ENCODE results near the gene TTPAL. TPM values are rescaled to one million over a fixed set of nuclear protein-coding genes. Genes with fewer than 3 reads are reported as not detected.

Gene TTPAL
- total and polyA plus RNA-seq, 2 of the 4 experiments (the other 2 are of a cell fraction), result 8.2 to 18.1 TPM

DNA sequence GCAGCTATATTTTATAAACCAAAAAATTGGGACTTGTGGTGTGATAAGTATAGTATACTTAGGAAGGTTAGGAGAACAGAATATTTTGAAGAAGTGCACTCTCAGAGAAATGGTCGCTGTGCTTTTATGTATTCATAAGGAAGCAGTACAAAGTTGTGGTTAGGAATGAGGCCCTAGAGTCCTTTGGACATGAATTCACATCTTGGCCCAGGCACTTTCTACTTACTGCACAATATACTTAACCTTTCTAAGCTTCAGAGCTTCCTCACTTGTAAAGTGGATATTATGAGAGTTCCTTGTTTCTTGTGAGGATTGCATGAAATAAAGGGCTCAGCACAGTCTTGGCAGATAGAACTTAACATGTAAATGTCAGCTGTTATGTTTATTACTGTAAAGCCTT, 67.2 kb downstream of the TTPAL start:
- intact Hi-C loops (cut with micrococcal nuclease) (no loop called here), in situ Hi-C loops (cut with MboI; ENCODE audit: low sequenced_read_pairs) (no loop called here), dilution Hi-C loops (cut with HindIII; ENCODE audit: low sequenced_read_pairs, unreplicated experiment) (no loop called here)
- TF ChIP-seq RFX5 (IDR thresholded peaks at IDR 0.05; ENCODE audit: low read depth, low read length) (no peak), CEBPB (IDR thresholded peaks at IDR 0.05; ENCODE audit: low read depth, low read length) (no peak), FOS (IDR thresholded peaks at IDR 0.05; ENCODE audit: low read depth, low read length) (no peak), POLR2A (IDR thresholded peaks at IDR 0.05; ENCODE audit: low read depth, low read length) (no peak), NFE2L2 (IDR thresholded peaks at IDR 0.05; ENCODE audit: low read depth, low read length) (no peak), BHLHE40 (IDR thresholded peaks at IDR 0.05; ENCODE audit: low read depth, low read length) (no peak), RCOR1 (IDR thresholded peaks at IDR 0.05; ENCODE audit: insufficient replicate concordance, low read length) (no peak), CHD1 (IDR thresholded peaks at IDR 0.05; ENCODE audit: low read depth, low read length) (no peak), RAD21 (IDR thresholded peaks at IDR 0.05; ENCODE audit: low read length) (no peak), MAFK (IDR thresholded peaks at IDR 0.05; ENCODE audit: low read depth, low read length) (no peak), MAZ (IDR thresholded peaks at IDR 0.05; ENCODE audit: borderline replicate concordance, low read depth, low read length) (no peak), MXI1 (IDR thresholded peaks at IDR 0.05; ENCODE audit: borderline replicate concordance, low read depth, low read length) (no peak), SMC3 (IDR thresholded peaks at IDR 0.05; ENCODE audit: low read depth, low read length) (no peak)
- TF ChIP-seq, protein P1, sequence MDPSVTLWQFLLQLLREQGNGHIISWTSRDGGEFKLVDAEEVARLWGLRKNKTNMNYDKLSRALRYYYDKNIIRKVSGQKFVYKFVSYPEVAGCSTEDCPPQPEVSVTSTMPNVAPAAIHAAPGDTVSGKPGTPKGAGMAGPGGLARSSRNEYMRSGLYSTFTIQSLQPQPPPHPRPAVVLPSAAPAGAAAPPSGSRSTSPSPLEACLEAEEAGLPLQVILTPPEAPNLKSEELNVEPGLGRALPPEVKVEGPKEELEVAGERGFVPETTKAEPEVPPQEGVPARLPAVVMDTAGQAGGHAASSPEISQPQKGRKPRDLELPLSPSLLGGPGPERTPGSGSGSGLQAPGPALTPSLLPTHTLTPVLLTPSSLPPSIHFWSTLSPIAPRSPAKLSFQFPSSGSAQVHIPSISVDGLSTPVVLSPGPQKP (IDR thresholded peaks at IDR 0.05; ENCODE audit: borderline replicate concordance, low read depth, low read length), result no peak
- TF ChIP-seq, protein P2, sequence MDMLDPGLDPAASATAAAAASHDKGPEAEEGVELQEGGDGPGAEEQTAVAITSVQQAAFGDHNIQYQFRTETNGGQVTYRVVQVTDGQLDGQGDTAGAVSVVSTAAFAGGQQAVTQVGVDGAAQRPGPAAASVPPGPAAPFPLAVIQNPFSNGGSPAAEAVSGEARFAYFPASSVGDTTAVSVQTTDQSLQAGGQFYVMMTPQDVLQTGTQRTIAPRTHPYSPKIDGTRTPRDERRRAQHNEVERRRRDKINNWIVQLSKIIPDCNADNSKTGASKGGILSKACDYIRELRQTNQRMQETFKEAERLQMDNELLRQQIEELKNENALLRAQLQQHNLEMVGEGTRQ (IDR thresholded peaks at IDR 0.05; ENCODE audit: low read depth, low read length), result no peak
- TF ChIP-seq, protein P3, sequence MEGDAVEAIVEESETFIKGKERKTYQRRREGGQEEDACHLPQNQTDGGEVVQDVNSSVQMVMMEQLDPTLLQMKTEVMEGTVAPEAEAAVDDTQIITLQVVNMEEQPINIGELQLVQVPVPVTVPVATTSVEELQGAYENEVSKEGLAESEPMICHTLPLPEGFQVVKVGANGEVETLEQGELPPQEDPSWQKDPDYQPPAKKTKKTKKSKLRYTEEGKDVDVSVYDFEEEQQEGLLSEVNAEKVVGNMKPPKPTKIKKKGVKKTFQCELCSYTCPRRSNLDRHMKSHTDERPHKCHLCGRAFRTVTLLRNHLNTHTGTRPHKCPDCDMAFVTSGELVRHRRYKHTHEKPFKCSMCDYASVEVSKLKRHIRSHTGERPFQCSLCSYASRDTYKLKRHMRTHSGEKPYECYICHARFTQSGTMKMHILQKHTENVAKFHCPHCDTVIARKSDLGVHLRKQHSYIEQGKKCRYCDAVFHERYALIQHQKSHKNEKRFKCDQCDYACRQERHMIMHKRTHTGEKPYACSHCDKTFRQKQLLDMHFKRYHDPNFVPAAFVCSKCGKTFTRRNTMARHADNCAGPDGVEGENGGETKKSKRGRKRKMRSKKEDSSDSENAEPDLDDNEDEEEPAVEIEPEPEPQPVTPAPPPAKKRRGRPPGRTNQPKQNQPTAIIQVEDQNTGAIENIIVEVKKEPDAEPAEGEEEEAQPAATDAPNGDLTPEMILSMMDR (conservative IDR thresholded peaks at IDR 0.05; ENCODE audit: low read depth, low read length), result no peak
- ChIA-PET POLR2A (ENCODE audit: unreplicated experiment) (no interaction called here), CTCF (no interaction called here)
- Histone ChIP-seq H3K18ac (ENCODE audit: low read depth, low read length) (no peak overlapping the region), H2BK120ac (ENCODE audit: low read depth, low read length) (no peak overlapping the region), H3K4me1 (ENCODE audit: control insufficient read depth, insufficient read depth, low read length) (peaks cover 7% of the 10 kb centered on the region), H3K9ac (ENCODE audit: low read depth, low read length) (no peak overlapping the region), H2AK5ac (ENCODE audit: low read depth, low read length) (no peak overlapping the region), H2BK5ac (ENCODE audit: low read depth, low read length, poor library complexity, severe bottlenecking) (no peak overlapping the region), H4K91ac (ENCODE audit: insufficient read depth, low read depth, low read length) (no peak overlapping the region), H2AK9ac (replicated peaks; ENCODE audit: low read depth, low read length, poor library complexity) (no peak overlapping the region), H3K27ac (ENCODE audit: insufficient read depth, low read length) (no peak overlapping the region), H3K4me3 (ENCODE audit: insufficient read depth, low read depth, low read length) (no peak overlapping the region), H3K56ac (ENCODE audit: extremely low read depth, insufficient read depth, low read length) (no peak overlapping the region), H3K36me3 (ENCODE audit: control insufficient read depth, insufficient read depth, low read length) (no peaks in the 10 kb centered on the region), H3K9me3 (ENCODE audit: control insufficient read depth, insufficient read depth, low read length) (no peaks in the 10 kb centered on the region), H3K14ac (replicated peaks; ENCODE audit: low read depth, low read length) (no peak overlapping the region), H3K4ac (ENCODE audit: low read depth, low read length) (no peak overlapping the region), H3K27me3 (ENCODE audit: control insufficient read depth, insufficient read depth, low read length) (no peaks in the 10 kb centered on the region), H2BK15ac (ENCODE audit: low read depth, low read length) (no peak overlapping the region), H2AFZ (replicated peaks; ENCODE audit: low read length, poor library complexity) (no peak overlapping the region), H2BK20ac (ENCODE audit: low read depth, low read length) (no peak overlapping the region), H3K9me1 (ENCODE audit: insufficient read depth, low read length) (no peaks in the 10 kb centered on the region), H4K5ac (ENCODE audit: low read depth, low read length) (no peak overlapping the region), H3K79me1 (ENCODE audit: low read depth in 1 of 2, low read length in 2 of 2) (peaks cover 11 to 26% of the 10 kb centered on the region in 2 experiments), H4K20me1 (ENCODE audit: insufficient read depth, low read length) (no peaks in the 10 kb centered on the region), H3K23ac (ENCODE audit: low read depth, low read length) (no peak overlapping the region), H4K8ac (ENCODE audit: low read depth in 2 of 2, low read length in 2 of 2) (no peak overlapping the region), H3K4me2 (ENCODE audit: low read depth, low read length) (no peak overlapping the region)
- ATAC-seq (ENCODE audit: low read depth), result no peak
- WGBS, 2 experiments (ENCODE audit: extremely low coverage in 2 of 2, insufficient read length in 1 of 2), result no CpG with 5 or more reads among the region's 1 CpG
- no TSS peak for BruUV-seq (replicated peaks)
- no peak for DNase-seq

Measured in IMR-90 (cell line).